Measurements from ENCODE around the gene FBXL17.

FBXL17 gene

GRCh38 chr5:108093186-108093585, 288.7 kb downstream of the FBXL17 start:
- Histone ChIP-seq H3K4me1 (peaks cover 19% of the 10 kb centered on the region), H3K9me3 (no peaks in the 10 kb centered on the region), H3K4me3 (no peak overlapping the region), H3K27me3 (ENCODE audit: low read depth) (no peaks in the 10 kb centered on the region), H3K36me3 (replicated peaks) (no peaks in the 10 kb centered on the region)
- in situ Hi-C loops (cut with MboI; ENCODE audit: low sequenced_read_pairs) = loop anchor here (25.0 kb wide), 1 partner anchor 406 kb away; no protein-coding TSS in a partner anchor
- peak; percentile 24 to 58 for DNase-seq (ENCODE audit: low spot score in 2 of 2)

GRCh38 chr5:108090946-108091345, 291.0 kb downstream of the FBXL17 start:
- in situ Hi-C loops (cut with MboI; ENCODE audit: low sequenced_read_pairs) = loop anchor here (25.0 kb wide), 1 partner anchor 404 kb away; no protein-coding TSS in a partner anchor
- no peaks in the 10 kb centered on the region for H3K27me3 ChIP-seq (ENCODE audit: low read depth)
- H3K36me3 ChIP-seq (replicated peaks) = no peaks in the 10 kb centered on the region
- no peaks in the 10 kb centered on the region for H3K9me3 ChIP-seq
- no peak for DNase-seq (ENCODE audit: low spot score in 2 of 2)
- peaks cover 19% of the 10 kb centered on the region for H3K4me1 ChIP-seq
- H3K4me3 ChIP-seq = no peak overlapping the region

- H3K27me3 ChIP-seq (ENCODE audit: low read depth) = no peaks in the 10 kb centered on the region
- in situ Hi-C loops (cut with MboI; ENCODE audit: low sequenced_read_pairs) = loop anchor here (25.0 kb wide), 1 partner anchor 397 kb away; no protein-coding TSS in a partner anchor
- H3K9me3 ChIP-seq = no peaks in the 10 kb centered on the region; the same call in 1 of the 2 replicates
- H3K4me1 ChIP-seq = peaks cover 34% of the 10 kb centered on the region
- DNase-seq (ENCODE audit: low spot score in 2 of 2) = peak in 1 of 2 experiments; percentile 30
- no peaks in the 10 kb centered on the region for H3K36me3 ChIP-seq (replicated peaks)
- no peak overlapping the region for H3K4me3 ChIP-seq
Observed at GRCh38 chr5:108084105-108084504, 297.8 kb downstream of the FBXL17 start.

GRCh38 chr5:108083232-108083631, 298.7 kb downstream of the FBXL17 start:
- Histone ChIP-seq H3K4me3 (no peak overlapping the region), H3K4me1 (peaks cover 43% of the 10 kb centered on the region), H3K36me3 (replicated peaks) (no peaks in the 10 kb centered on the region), H3K27me3 (ENCODE audit: low read depth) (no peaks in the 10 kb centered on the region), H3K9me3 (no peaks in the 10 kb centered on the region; the same call in 1 of the 2 replicates)
- in situ Hi-C loops (cut with MboI; ENCODE audit: low sequenced_read_pairs) = loop anchor here (25.0 kb wide), 1 partner anchor 396 kb away; no protein-coding TSS in a partner anchor
- peak; percentile 30 to 31 for DNase-seq (ENCODE audit: low spot score in 2 of 2)

- no peaks in the 10 kb centered on the region for H3K27me3 ChIP-seq (ENCODE audit: low read depth)
- H3K36me3 ChIP-seq (replicated peaks) = no peaks in the 10 kb centered on the region
- H3K9me3 ChIP-seq = no peaks in the 10 kb centered on the region; the same call in 1 of the 2 replicates
- no peak for DNase-seq (ENCODE audit: low spot score in 2 of 2)
- peaks cover 53% of the 10 kb centered on the region for H3K4me1 ChIP-seq
- no peak overlapping the region for H3K4me3 ChIP-seq
- in situ Hi-C loops (cut with MboI; ENCODE audit: low sequenced_read_pairs) = loop anchor here (25.0 kb wide), 1 partner anchor 394 kb away; no protein-coding TSS in a partner anchor
Observed at GRCh38 chr5:108081707-108082106, 300.2 kb downstream of the FBXL17 start.

- Histone ChIP-seq H3K36me3 (replicated peaks) (no peaks in the 10 kb centered on the region), H3K9me3 (no peaks in the 10 kb centered on the region; the same call in 1 of the 2 replicates), H3K27me3 (ENCODE audit: low read depth) (no peaks in the 10 kb centered on the region), H3K4me3 (no peak overlapping the region), H3K4me1 (peaks cover 60% of the 10 kb centered on the region)
- in situ Hi-C loops (cut with MboI; ENCODE audit: low sequenced_read_pairs) = loop anchor here (25.0 kb wide), 1 partner anchor 392 kb away; no protein-coding TSS in a partner anchor
- peak; percentile 51 to 97 for DNase-seq (ENCODE audit: low spot score in 2 of 2)
Observed at GRCh38 chr5:108079753-108080152, 302.1 kb downstream of the FBXL17 start.

- in situ Hi-C loops (cut with MboI; ENCODE audit: low sequenced_read_pairs) = loop anchor here (25.0 kb wide), 1 partner anchor 392 kb away; no protein-coding TSS in a partner anchor
- H3K4me3 ChIP-seq = no peak overlapping the region
Observed at GRCh38 chr5:108078882-108079281, 303.0 kb downstream of the FBXL17 start.

GRCh38 chr5:108078345-108078744, 303.6 kb downstream of the FBXL17 start:
- H3K9me3 ChIP-seq = no peaks in the 10 kb centered on the region; the same call in none of the 2 replicates
- in situ Hi-C loops (cut with MboI; ENCODE audit: low sequenced_read_pairs) = loop anchor here (25.0 kb wide), 1 partner anchor 391 kb away; no protein-coding TSS in a partner anchor

More at GRCh38 chr5:108078882-108079281, 303.0 kb downstream of the FBXL17 start:
- Histone ChIP-seq H3K4me1 (peaks cover 57% of the 10 kb centered on the region), H3K36me3 (replicated peaks) (no peaks in the 10 kb centered on the region), H3K27me3 (ENCODE audit: low read depth) (no peaks in the 10 kb centered on the region), H3K9me3 (no peaks in the 10 kb centered on the region; the same call in none of the 2 replicates)
- peak in 1 of 2 experiments; percentile 28 for DNase-seq (ENCODE audit: low spot score in 2 of 2)

GRCh38 chr5:108074626-108075025, 307.3 kb downstream of the FBXL17 start:
- Histone ChIP-seq H3K9me3 (no peaks in the 10 kb centered on the region; the same call in 1 of the 2 replicates), H3K27me3 (ENCODE audit: low read depth) (no peaks in the 10 kb centered on the region), H3K36me3 (replicated peaks) (no peaks in the 10 kb centered on the region), H3K4me1 (peaks cover 39% of the 10 kb centered on the region), H3K4me3 (no peak overlapping the region)
- DNase-seq (ENCODE audit: low spot score in 2 of 2) = peak; percentile 45 to 74
- in situ Hi-C loops (cut with MboI; ENCODE audit: low sequenced_read_pairs) = loop anchor here (25.0 kb wide), 1 partner anchor 387 kb away; no protein-coding TSS in a partner anchor

More at GRCh38 chr5:108078345-108078744, 303.6 kb downstream of the FBXL17 start:
- H3K36me3 ChIP-seq (replicated peaks) = no peaks in the 10 kb centered on the region
- no peak overlapping the region for H3K4me3 ChIP-seq
- no peaks in the 10 kb centered on the region for H3K27me3 ChIP-seq (ENCODE audit: low read depth)
- peaks cover 53% of the 10 kb centered on the region for H3K4me1 ChIP-seq
- peak; percentile 63 to 73 for DNase-seq (ENCODE audit: low spot score in 2 of 2)

- in situ Hi-C loops (cut with MboI; ENCODE audit: low sequenced_read_pairs) = no loop called here
- Histone ChIP-seq H3K36me3 (replicated peaks) (no peaks in the 10 kb centered on the region), H3K4me1 (peaks cover 20% of the 10 kb centered on the region), H3K4me3 (no peak overlapping the region), H3K27me3 (ENCODE audit: low read depth) (no peaks in the 10 kb centered on the region), H3K9me3 (no peaks in the 10 kb centered on the region)
- no peak for DNase-seq (ENCODE audit: low spot score in 2 of 2)
Observed at GRCh38 chr5:108064302-108064701, 317.6 kb downstream of the FBXL17 start.

GRCh38 chr5:108061941-108062340, 320.0 kb downstream of the FBXL17 start:
- H3K4me1 ChIP-seq = peaks cover 20% of the 10 kb centered on the region
- in situ Hi-C loops (cut with MboI; ENCODE audit: low sequenced_read_pairs) = no loop called here
- DNase-seq (ENCODE audit: low spot score in 2 of 2) = peak in 1 of 2 experiments; percentile 29
- no peak overlapping the region for H3K4me3 ChIP-seq
- no peaks in the 10 kb centered on the region for H3K9me3 ChIP-seq
- H3K27me3 ChIP-seq (ENCODE audit: low read depth) = no peaks in the 10 kb centered on the region
- no peaks in the 10 kb centered on the region for H3K36me3 ChIP-seq (replicated peaks)

- Histone ChIP-seq H3K9me3 (no peaks in the 10 kb centered on the region), H3K4me1 (peaks cover 20% of the 10 kb centered on the region), H3K36me3 (replicated peaks) (no peaks in the 10 kb centered on the region), H3K27me3 (ENCODE audit: low read depth) (no peaks in the 10 kb centered on the region), H3K4me3 (no peak overlapping the region)
- DNase-seq (ENCODE audit: low spot score in 2 of 2) = no peak
- in situ Hi-C loops (cut with MboI; ENCODE audit: low sequenced_read_pairs) = no loop called here
Observed at GRCh38 chr5:108060340-108060739, 321.6 kb downstream of the FBXL17 start.

- peaks cover 20% of the 10 kb centered on the region for H3K4me1 ChIP-seq
- H3K27me3 ChIP-seq (ENCODE audit: low read depth) = no peaks in the 10 kb centered on the region
- in situ Hi-C loops (cut with MboI; ENCODE audit: low sequenced_read_pairs) = no loop called here
- no peak for DNase-seq (ENCODE audit: low spot score in 2 of 2)
- H3K4me3 ChIP-seq = no peak overlapping the region
- H3K9me3 ChIP-seq = no peaks in the 10 kb centered on the region
- H3K36me3 ChIP-seq (replicated peaks) = no peaks in the 10 kb centered on the region
Observed at GRCh38 chr5:108059334-108059733, 322.6 kb downstream of the FBXL17 start.

GRCh38 chr5:108054349-108054748, 327.5 kb downstream of the FBXL17 start:
- H3K36me3 ChIP-seq (replicated peaks) = no peaks in the 10 kb centered on the region
- H3K27me3 ChIP-seq (ENCODE audit: low read depth) = no peaks in the 10 kb centered on the region
- no peak overlapping the region for H3K4me3 ChIP-seq
- in situ Hi-C loops (cut with MboI; ENCODE audit: low sequenced_read_pairs) = no loop called here
- DNase-seq (ENCODE audit: low spot score in 2 of 2) = no peak
- H3K4me1 ChIP-seq = no peaks in the 10 kb centered on the region; the same call in 1 of the 2 replicates
- peaks cover 2% of the 10 kb centered on the region for H3K9me3 ChIP-seq
